Activated naive CD8-positive, alpha-beta T cell treated with anti-CD3 and anti-CD28 coated beads, Interleukin-2, amount 10 ng/mL, durations not matched to agents 7 days and 5 days (primary cell): Measurements from ENCODE around the gene IGLL1. TPM values are rescaled to one million over a fixed set of nuclear protein-coding genes. Genes with fewer than 3 reads are reported as not detected.
"Not testable (repeated sequence)": the region's sequence is repeated elsewhere in the genome, so short reads cannot be mapped to it uniquely, and the experiment has no call there.

Experiments used
- ATAC-seq: fragments of 150-1000 bp; cut with Tn5 transposase; one replicate; pipeline ENCODE4 v1.10.0; 2021; ENCODE audit warnings: low read depth, moderate library complexity
- POLR2A ChIA-PET: fragments of 350-600 bp; sonication (Branson Sonifier 250); formaldehyde crosslinking; loops from one replicate; lab custom pipeline; 2021; ENCODE audit warnings: antibody characterized with exemption; lab: Charles Lee
- DNase-seq: peaks from one replicate; pipeline ENCODE4 v3.0.0; 2021
- H3K27ac Mint-ChIP-seq: one replicate; pipeline ENCODE4 v1.8.0; 2022; ENCODE audit warnings: mild to moderate bottlenecking, mixed read lengths
- H3K27me3 Mint-ChIP-seq: one replicate; pipeline ENCODE4 v1.8.0; 2022; ENCODE audit warnings: mild to moderate bottlenecking, moderate library complexity, mixed read lengths
- H3K36me3 Mint-ChIP-seq: one replicate; pipeline ENCODE4 v1.8.0; 2021; ENCODE audit warnings: mild to moderate bottlenecking, mixed read lengths
- H3K4me1 Mint-ChIP-seq: one replicate; pipeline ENCODE4 v1.8.0; 2021; ENCODE audit warnings: mixed read lengths
- H3K4me3 Mint-ChIP-seq: one replicate; pipeline ENCODE4 v1.8.0; 2022; ENCODE audit warnings: mild to moderate bottlenecking, moderate library complexity, mixed read lengths
- H3K9me3 Mint-ChIP-seq: one replicate; pipeline ENCODE4 v1.8.0; 2021; ENCODE audit warnings: mixed read lengths
- total RNA-seq, 2 experiments: library from RNA; stranded (reverse); gene quantifications; one replicate each; pipeline ENCODE4 v1.2.3, GENCODE V29; 2021

The IGLL1 gene
- total RNA-seq = not detected

DNA sequence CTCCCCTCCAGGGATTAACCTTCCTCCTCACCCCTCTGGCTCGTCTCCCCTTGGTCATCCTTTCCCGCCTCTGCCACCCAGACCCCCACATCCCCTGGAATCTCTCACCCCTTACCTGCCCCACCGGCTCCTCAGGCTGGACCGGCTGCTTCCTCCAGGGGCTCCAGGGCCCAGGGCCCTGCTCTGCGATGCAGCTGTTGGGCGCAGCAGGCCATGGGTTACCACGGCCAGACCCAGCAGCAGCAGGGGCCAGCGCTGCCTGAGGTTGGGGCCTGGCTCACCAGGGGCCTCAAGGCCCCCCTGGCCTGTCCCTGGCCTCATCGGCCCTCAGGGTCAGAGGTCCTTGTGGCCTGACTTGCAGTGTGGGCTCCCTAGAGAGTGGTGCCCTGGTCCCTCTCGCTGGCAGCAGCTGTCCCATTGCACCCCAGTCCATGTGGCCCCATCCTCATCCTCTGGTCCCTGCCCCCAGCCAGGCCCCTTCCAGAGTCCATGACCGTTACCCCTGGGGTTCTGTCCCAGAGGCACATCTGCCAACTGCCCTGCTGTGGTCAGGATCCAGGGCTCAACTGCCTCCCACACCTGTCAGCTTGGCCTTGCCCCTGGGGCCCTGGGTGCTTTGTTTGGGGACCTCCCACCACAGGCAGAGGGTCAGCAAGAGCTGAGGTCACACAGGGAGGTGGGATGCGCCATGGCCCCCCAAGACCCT lies at the start of gene IGLL1:
IGLL1 (minus strand) TSS at position 421 of the 706 bp plus-strand sequence; CDS start at position 321, 100 bp downstream.
- ATAC-seq = no peak
- Mint-ChIP-seq H3K4me1 (peaks cover 17% of the 10 kb centered on the region), H3K4me3 (peak within 1 kb of the TSS; percentile 0), H3K27ac (peak within 1 kb of the TSS; percentile 37), H3K36me3 (no peaks in the 10 kb centered on the region), H3K27me3 (peaks cover 53% of the 10 kb centered on the region), H3K9me3 (no peaks in the 10 kb centered on the region)
- POLR2A ChIA-PET = no interaction called here
- DNase-seq = no peak

DNA sequence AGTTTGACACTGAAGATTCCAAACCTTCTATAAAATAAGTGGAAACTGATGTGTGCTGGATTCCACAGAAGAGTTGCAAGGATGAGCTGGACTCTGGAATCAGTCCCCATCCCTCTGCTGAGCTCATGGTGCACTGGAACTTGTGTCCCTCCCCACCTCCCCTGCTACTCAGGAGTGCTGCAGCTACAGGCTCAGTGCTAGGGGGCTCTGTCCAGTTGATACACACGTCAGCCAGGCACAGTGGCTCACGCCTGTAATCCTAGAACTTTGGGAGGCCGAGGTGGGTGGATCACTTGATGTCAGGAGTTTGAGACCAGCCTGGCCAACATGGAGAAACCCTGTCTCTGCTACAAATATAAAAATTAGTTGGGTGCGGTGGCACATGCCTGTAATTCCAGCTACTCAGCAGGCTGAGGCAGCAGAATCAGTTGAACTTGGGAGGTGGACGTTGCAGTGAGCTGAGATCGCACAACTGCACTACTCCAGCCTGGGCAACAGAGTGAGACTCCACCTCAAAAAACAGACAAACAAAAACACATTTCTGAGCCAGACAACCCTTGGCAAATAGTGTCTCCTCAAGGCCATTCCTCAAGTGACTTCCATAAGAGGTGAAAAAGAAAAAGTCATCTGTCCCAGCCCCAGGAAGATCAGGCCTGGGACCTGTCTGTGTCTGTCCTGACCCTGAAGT lies 48.1 kb upstream of the IGLL1 start:
- H3K27ac Mint-ChIP-seq, H3K27me3 Mint-ChIP-seq, ATAC-seq, DNase-seq, H3K36me3 Mint-ChIP-seq, H3K9me3 Mint-ChIP-seq, H3K4me3 Mint-ChIP-seq, POLR2A ChIA-PET: not testable (repeated sequence)
- peaks cover 11% of the 10 kb centered on the region for H3K4me1 Mint-ChIP-seq

DNA sequence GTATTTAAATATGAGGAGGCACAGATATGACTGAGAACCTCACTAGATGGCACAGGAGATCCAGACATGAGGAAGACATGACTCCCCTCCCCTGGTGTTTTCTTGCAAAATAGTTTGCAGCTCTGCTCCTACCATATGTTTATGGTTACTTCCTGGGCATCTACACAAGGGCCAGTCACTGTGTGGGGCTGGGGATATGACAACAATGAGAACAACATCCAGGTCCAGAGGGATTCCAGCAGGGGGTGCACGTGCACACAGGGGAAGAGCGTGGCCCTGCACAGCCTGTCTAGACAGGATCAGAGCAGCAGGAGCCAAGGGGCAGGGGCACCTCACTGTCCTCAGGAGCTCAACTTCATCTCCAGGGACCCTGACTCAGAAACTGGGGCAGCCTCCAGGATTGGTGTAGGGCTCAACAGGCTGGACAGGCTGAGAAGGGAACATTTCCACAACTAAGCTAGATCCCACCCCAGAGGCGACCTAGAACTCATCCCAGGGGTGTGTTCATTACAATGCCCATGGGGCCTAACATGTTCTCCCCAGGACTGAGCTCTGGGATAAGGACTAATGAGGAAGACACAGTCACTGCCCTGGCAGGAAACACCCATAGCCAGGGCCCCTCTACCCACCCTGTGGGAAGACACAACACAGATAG lies 47.4 kb upstream of the IGLL1 start:
- H3K27ac Mint-ChIP-seq, H3K27me3 Mint-ChIP-seq, POLR2A ChIA-PET, H3K36me3 Mint-ChIP-seq, H3K9me3 Mint-ChIP-seq, H3K4me3 Mint-ChIP-seq: not testable (repeated sequence)
- H3K4me1 Mint-ChIP-seq = peaks cover 11% of the 10 kb centered on the region
- DNase-seq (peak; percentile 67), ATAC-seq (peak; percentile 89)

DNA sequence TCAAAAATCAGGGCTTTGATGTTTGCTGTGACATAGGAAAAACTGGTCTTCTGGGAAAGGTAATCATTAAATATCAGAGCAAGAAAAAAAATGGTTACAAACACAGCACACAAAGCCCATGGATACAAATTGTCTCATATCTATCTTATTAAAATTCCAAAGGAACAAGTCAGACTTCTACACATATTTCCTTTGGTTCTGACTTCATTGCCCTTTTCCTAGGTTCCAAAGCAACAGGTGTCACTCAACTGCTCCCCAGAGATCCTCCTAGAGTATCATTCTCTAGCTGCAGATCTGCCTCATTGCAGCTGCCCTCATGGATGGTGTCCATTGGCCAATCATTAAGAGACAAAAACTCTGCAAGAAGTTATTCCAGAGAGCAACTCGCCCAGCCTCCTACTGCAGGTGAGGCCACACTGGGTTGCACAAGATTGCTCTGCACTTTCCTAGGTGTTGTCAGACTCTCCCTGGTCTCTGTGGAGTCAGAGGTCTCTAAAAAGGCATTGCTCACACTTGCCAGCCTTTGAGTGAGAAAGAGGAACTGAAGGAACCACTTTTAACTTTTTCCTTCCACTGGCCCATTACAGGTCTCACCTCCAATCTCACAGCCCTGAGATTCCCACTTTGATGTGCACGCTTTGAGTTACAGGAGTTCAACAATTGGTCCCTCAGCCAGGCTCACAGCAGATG lies 46.3 kb upstream of the IGLL1 start:
- ATAC-seq = no peak
- Mint-ChIP-seq H3K27ac (no peak overlapping the region), H3K4me3 (no peak overlapping the region), H3K36me3 (no peaks in the 10 kb centered on the region), H3K27me3 (peaks cover 6% of the 10 kb centered on the region), H3K9me3 (no peaks in the 10 kb centered on the region), H3K4me1 (peaks cover 3% of the 10 kb centered on the region)
- POLR2A ChIA-PET = no interaction called here
- no peak for DNase-seq

DNA sequence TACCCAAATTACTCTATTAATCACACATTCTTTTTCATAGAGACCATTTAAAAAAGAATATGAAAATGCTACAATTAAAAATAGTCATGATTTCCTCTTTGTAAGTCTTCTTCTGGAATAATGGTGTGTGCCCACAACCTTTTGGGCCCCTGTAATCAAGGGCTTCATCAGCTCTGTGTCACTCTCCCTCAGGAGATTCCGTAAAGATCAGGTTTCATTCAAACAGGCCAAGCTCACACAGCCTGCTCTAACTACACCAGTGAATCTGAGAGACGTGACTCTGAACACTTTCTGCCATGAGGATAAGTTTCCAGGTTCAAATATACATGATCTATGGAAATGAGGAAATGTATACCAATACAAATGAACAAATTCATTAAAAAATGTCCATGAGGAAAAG lies 42.5 kb upstream of the IGLL1 start:
- DNase-seq = no peak

DNA sequence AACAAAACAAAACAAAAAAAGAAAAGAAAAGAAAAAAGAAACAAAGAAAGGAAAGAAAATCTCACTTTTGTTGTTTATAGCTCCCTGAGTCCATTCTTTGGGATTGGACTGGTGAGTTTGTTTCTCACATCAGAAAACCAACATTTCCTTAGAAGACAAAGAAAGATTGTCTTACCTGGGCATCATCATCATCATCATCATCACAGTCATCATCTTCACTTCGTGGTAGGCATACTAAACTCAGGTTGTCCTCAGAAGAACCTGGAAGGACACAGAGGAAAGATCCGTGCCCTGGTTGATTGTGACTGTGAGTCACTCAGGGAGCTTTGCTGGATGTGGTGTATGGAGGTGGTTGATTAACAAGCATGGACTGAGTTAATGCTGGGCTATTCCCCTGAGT lies 41.8 kb upstream of the IGLL1 start:
- peak overlapping the region; percentile 58 for H3K27ac Mint-ChIP-seq
- H3K36me3 Mint-ChIP-seq, ATAC-seq, H3K4me1 Mint-ChIP-seq, DNase-seq, H3K9me3 Mint-ChIP-seq, H3K4me3 Mint-ChIP-seq, POLR2A ChIA-PET: not testable (repeated sequence)
- peaks cover 11% of the 10 kb centered on the region for H3K27me3 Mint-ChIP-seq

More for the DNA sequence above, 42.5 kb upstream of the IGLL1 start:
- Mint-ChIP-seq H3K27ac (no peak overlapping the region), H3K4me1 (peaks cover 3% of the 10 kb centered on the region), H3K36me3 (peaks cover 2% of the 10 kb centered on the region), H3K27me3 (peaks cover 9% of the 10 kb centered on the region), H3K9me3 (no peaks in the 10 kb centered on the region), H3K4me3 (no peak overlapping the region)
- POLR2A ChIA-PET = interaction anchor here (0.8 kb wide), 1 partner anchor 128 kb away, joined by 3 read pairs; the partner anchor contains the start of gene ZNF70
- no peak for ATAC-seq

DNA sequence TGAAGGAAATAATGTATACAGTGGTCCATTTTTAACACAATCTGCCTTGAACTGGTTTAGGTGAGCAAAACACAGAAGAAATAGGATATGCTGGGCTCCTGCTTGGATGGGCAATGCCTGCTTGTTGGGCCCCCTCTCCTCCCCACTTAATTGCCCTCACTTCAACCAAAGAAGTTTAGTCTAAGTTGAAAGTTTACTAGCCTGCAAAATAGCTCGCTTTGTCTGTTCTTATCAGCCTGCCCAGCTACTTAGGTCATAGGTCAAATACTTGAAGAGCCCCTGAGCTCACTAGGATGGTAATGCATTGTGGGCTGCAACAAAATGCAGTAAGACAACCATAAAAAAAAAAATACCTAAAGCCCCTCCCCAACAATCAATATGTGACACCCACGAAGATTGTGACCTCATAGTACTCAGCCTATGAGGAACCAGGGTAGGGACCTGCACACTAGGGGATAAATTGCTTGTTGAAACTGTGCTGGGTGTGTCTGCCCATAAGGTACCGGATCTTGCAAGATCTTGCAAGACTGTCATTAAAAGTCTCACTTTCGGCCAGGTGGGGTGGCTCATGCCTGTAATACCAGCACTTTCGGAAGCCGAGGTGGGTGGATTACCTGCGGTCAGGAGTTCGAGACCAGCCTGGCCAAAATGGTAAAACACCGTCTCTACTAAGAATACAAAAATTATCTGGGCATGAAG lies 41.1 kb upstream of the IGLL1 start:
- H3K4me3 Mint-ChIP-seq = no peak overlapping the region
- H3K27ac Mint-ChIP-seq = no peak overlapping the region

DNA sequence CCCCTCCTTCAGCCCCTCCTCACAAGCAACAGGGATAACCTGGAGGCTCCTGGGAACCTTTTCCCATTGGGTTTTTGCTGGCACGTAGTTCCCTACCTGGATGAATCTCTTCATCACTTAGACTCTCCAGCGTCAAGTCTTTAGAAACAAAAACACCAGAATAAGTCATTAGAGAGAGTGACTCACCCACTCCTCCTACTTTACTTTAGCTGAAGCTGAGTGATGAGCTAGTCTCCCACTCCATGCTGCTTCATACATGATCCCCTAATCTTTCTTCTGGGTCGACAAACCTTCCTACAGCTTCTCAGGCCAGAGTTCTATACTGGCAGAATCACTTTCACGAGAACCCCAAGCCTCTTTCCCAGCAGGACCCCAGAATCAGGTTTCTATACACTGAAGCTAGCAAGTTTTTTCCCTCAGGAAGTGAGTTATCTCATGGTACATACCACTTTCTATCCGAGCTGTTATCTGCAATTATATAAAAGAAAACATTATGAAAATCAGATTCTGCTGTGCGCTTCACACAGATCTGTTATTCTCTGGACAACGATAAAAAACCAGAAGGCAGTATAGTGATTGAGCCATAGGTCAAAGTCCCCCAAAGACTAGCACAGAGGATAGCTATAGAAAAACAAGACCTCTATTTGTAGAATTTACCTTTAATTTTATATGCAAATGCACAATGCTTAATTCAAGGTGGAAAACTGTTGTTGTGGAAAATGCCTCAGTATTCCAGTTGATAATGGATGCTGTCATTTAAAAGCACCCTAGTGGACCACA lies 33.3 kb upstream of the IGLL1 start:
- Mint-ChIP-seq H3K9me3 (no peaks in the 10 kb centered on the region), H3K27ac (no peak overlapping the region), H3K4me1 (peaks cover 28% of the 10 kb centered on the region), H3K36me3 (no peaks in the 10 kb centered on the region), H3K4me3 (no peak overlapping the region), H3K27me3 (peaks cover 6% of the 10 kb centered on the region)
- DNase-seq (no peak), ATAC-seq (no peak)
- POLR2A ChIA-PET = no interaction called here

More for the DNA sequence above, 41.1 kb upstream of the IGLL1 start:
- peaks cover 13% of the 10 kb centered on the region for H3K27me3 Mint-ChIP-seq
- ATAC-seq (no peak), DNase-seq (no peak)
- H3K4me1 Mint-ChIP-seq = no peaks in the 10 kb centered on the region
- H3K9me3 Mint-ChIP-seq = no peaks in the 10 kb centered on the region
- POLR2A ChIA-PET = no interaction called here
- peaks cover 2% of the 10 kb centered on the region for H3K36me3 Mint-ChIP-seq

DNA sequence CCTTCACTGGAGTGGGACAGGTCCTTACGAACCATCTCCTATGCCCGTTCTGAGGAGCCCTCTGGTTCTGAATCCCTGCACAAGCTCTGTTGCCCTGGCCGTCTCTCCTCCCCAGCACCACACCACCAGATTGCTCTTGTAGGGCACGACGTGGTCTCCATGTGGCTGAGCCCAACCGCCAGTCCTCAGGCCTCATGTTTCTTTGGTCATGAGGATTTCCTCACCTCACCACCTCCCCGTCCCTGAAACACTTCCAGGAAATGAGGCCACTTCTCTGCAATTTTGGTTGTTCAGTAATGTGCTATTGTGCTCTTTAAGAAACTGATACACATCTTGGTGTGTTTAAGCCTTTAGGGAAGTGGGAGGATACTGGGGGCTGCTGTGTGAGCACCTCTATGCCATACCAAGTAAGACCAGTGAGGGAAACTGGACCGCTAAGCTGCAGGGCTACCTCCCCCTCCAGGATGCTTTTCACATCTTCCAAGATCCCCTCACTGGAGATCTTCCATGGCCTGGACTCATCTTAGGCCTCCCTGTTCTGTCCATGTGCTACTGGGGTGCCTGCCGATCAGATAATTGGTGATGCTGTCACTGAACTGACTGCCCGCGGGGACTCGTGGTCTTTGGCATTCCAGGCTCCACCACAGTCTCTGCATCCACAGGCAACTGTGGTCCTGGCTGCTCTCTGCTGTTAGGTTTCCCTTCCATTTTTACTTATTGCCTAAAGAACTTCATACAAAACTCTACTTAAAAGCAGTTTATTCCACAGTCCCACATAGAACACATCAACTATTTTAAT lies 30.1 kb upstream of the IGLL1 start:
- H3K4me3 Mint-ChIP-seq = peak overlapping the region; percentile 52
- H3K36me3 Mint-ChIP-seq = no peaks in the 10 kb centered on the region
- peak; percentile 71 for ATAC-seq
- DNase-seq = peak; percentile 60
- peak overlapping the region; percentile 18 for H3K27ac Mint-ChIP-seq
- H3K9me3 Mint-ChIP-seq = no peaks in the 10 kb centered on the region
- H3K27me3 Mint-ChIP-seq = peaks cover 2% of the 10 kb centered on the region
- POLR2A ChIA-PET = no interaction called here
- peaks cover 28% of the 10 kb centered on the region for H3K4me1 Mint-ChIP-seq

DNA sequence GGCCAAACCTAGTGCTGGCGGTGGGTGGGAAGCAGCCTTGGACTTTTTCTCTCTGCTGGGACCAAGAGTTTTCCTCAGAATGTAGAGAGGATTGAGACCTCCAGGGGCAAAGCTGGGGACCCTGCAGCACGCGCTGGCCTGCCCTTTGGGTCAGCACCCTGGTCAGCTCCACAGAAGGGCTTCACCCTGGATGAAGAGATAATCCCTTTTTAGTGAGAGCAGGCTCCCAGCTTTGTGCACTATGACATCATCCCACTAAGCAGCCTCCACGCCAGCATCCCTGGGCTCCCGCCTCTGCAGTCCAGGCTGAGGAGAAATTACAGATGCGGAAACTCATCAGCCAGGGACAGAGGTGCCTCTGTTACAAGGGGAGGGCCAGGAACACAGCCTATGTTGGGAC lies 28.5 kb upstream of the IGLL1 start:
- H3K36me3 Mint-ChIP-seq = no peaks in the 10 kb centered on the region
- ATAC-seq (no peak), DNase-seq (peak; percentile 45)
- no peak overlapping the region for H3K4me3 Mint-ChIP-seq
- H3K4me1 Mint-ChIP-seq = peaks cover 25% of the 10 kb centered on the region
- peaks cover 8% of the 10 kb centered on the region for H3K27me3 Mint-ChIP-seq
- no peak overlapping the region for H3K27ac Mint-ChIP-seq
- POLR2A ChIA-PET = no interaction called here
- H3K9me3 Mint-ChIP-seq = no peaks in the 10 kb centered on the region

DNA sequence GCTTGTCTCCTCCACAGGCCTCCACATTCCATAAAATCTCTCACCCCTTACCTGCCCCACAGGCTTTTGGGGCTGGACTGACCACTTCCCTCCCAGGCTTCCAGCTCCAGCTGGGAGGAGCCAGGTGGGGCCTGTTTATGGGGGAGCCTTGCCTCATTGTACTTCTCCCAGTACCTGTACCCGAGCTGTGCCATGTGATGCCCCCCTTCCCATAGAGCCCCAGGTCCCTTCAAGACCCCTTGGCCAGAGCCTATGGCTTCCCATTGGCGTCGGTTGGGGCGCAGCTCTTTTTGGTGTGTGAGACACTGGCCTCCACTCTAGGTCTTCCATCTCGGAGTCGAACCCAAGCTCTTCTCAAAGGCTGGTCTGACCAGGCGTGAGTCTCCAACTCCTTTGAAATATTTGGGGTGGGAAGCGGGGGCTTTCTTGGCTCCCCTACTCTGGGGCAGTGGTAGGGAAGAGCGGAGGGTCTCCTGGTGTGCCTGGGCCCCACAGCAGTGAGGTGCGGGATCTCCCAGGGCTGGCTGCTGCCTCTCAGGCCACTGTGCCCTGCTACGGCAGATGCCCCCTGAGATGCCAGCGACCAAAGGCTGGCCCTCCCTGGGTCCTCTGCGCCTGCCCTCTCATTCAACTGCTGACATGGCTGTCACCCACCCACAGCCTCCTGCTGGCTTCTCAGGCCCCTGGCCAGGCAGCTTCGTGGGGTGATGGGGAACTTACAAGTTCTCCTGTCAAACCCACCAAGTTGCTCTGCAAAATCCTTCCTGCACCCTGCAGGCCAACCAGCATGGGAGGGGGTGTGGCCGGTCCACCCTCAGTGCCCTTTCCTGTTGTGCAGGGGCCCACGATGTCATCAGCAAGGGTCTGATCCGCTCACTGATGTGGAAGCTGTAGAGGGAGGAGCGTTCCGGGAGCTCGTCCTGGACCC lies 26.4 kb upstream of the IGLL1 start:
- Mint-ChIP-seq H3K36me3 (no peaks in the 10 kb centered on the region), H3K4me1 (peaks cover 18% of the 10 kb centered on the region), H3K27me3 (peaks cover 6% of the 10 kb centered on the region), H3K9me3 (no peaks in the 10 kb centered on the region), H3K4me3 (no peak overlapping the region), H3K27ac (no peak overlapping the region)
- POLR2A ChIA-PET = interaction anchor here (1.0 kb wide), 1 partner anchor 90 kb away, joined by 3 read pairs; no protein-coding TSS in a partner anchor
- DNase-seq (no peak), ATAC-seq (no peak)
